B cell (primary cell): ENCODE measurements around the gene ENTREP3. TPM values are rescaled to one million over a fixed set of nuclear protein-coding genes. Genes with fewer than 3 reads are reported as not detected.

Experiments
- ATAC-seq: fragments of 200-7000 bp; cut with Tn5 transposase; one replicate; pipeline ENCODE4 v1.10.0; 2021; ENCODE audit warnings: low read depth, mild to moderate bottlenecking, moderate number of reproducible peaks, moderate library complexity
- CTCF ChIA-PET: fragments of 350-600 bp; sonication (Branson Sonifier 250); formaldehyde crosslinking; loops from one replicate; lab custom pipeline; 2021; ENCODE audit warnings: antibody characterized with exemption, inconsistent platforms; lab: Charles Lee
- POLR2A ChIA-PET: fragments of 350-600 bp; sonication (Branson Sonifier 250); formaldehyde crosslinking; loops from one replicate; lab custom pipeline; 2021; ENCODE audit warnings: antibody characterized with exemption; lab: Charles Lee
- DNase-seq: peaks from one replicate; pipeline ENCODE4 v3.0.0; 2013
- H2AFZ ChIP-seq: 2 replicates; pipeline ENCODE4 v1.6.1; 2012; ENCODE audit warnings: mild to moderate bottlenecking, low read depth, low read length; ENCODE audit not compliant: insufficient read depth, poor library complexity, severe bottlenecking
- H3K27ac ChIP-seq, 2 donors: 1 replicate in 1 of 2; 2 replicates in 1 of 2; pipeline ENCODE4 v1.5.1; 2012 to 2013; ENCODE audit warnings: low read length in 2 of 2, mild to moderate bottlenecking in 2 of 2, moderate library complexity in 1 of 2
- H3K27me3 ChIP-seq, 4 experiments: fragments of 200-600 bp in 1 of 4; sonication (generic) in 1 of 4; replicated peaks in 1 of 4; 1 replicate in 2 of 4; 2 replicates in 2 of 4; pipeline versions ENCODE4 v1.6.1 to v1.7.0; 2013 to 2016; ENCODE audit warnings: low read length in 3 of 4, mild to moderate bottlenecking in 2 of 4, mixed read lengths in 1 of 4, moderate library complexity in 1 of 4; ENCODE audit not compliant: insufficient read depth in 4 of 4, control insufficient read depth in 3 of 4; ENCODE audit errors: control extremely low read depth in 1 of 4
- H3K36me3 ChIP-seq, 2 experiments: replicated peaks in 1 of 2; 1 replicate in 1 of 2; 2 replicates in 1 of 2; pipeline versions ENCODE4 v1.6.1 to v1.7.1; 2013; ENCODE audit warnings: low read length in 1 of 2; ENCODE audit not compliant: insufficient read depth in 2 of 2, control insufficient read depth in 1 of 2; ENCODE audit errors: control extremely low read depth in 1 of 2, extremely low read depth in 1 of 2
- H3K4me1 ChIP-seq, 2 donors: fragments of 200-600 bp in 1 of 2; sonication (generic) in 1 of 2; 1 replicate in 1 of 2; 2 replicates in 1 of 2; pipeline versions ENCODE4 v1.5.1 to v1.6.1; 2013 to 2017; ENCODE audit warnings: low read length in 2 of 2; ENCODE audit not compliant: control insufficient read depth in 2 of 2, insufficient read depth in 2 of 2
- H3K4me2 ChIP-seq: replicated peaks from 2 replicates; pipeline ENCODE3; 2012; ENCODE audit warnings: mild to moderate bottlenecking, low read depth, low read length; ENCODE audit not compliant: poor library complexity, severe bottlenecking
- H3K4me3 ChIP-seq, 5 experiments: fragments of 200-600 bp in 1 of 5; sonication (generic) in 1 of 5; 1 replicate in 3 of 5; 2 replicates in 2 of 5; pipeline versions ENCODE4 v1.5.1 to v1.7.0; 2011 to 2016; ENCODE audit warnings: low read length in 4 of 5, mild to moderate bottlenecking in 4 of 5, low read depth in 2 of 5, control low read depth in 1 of 5, moderate library complexity in 1 of 5; ENCODE audit not compliant: insufficient read depth in 1 of 5; ENCODE audit errors: control extremely low read depth in 1 of 5, extremely low read depth in 1 of 5
- H3K79me2 ChIP-seq: fragments of 200-600 bp; sonication (generic); one replicate; pipeline ENCODE4 v1.6.0; 2016; ENCODE audit warnings: low read length; ENCODE audit not compliant: control insufficient read depth, insufficient read depth
- H3K9ac ChIP-seq: fragments of 200-600 bp; sonication (generic); 2 replicates; pipeline ENCODE4 v1.6.1; 2017; ENCODE audit warnings: mild to moderate bottlenecking, low read length, moderate library complexity
- H3K9me3 ChIP-seq, 3 donors: one replicate each; pipeline versions ENCODE4 v1.6.1 to v1.7.1; 2013; ENCODE audit warnings: low read length in 2 of 3; ENCODE audit not compliant: control insufficient read depth in 2 of 3, insufficient read depth in 1 of 3; ENCODE audit errors: control extremely low read depth in 1 of 3
- H4K20me1 ChIP-seq: 2 replicates; pipeline ENCODE4 v1.6.0; 2012; ENCODE audit warnings: mild to moderate bottlenecking, low read length; ENCODE audit not compliant: insufficient read depth, control insufficient read depth, poor library complexity, severe bottlenecking
- H3K27ac Mint-ChIP-seq: one replicate; pipeline ENCODE4 v1.8.0; 2021; ENCODE audit warnings: mixed read lengths
- H3K27me3 Mint-ChIP-seq: one replicate; pipeline ENCODE4 v1.8.0; 2021; ENCODE audit warnings: mixed read lengths
- H3K4me1 Mint-ChIP-seq: one replicate; pipeline ENCODE4 v1.8.0; 2021; ENCODE audit warnings: mixed read lengths
- H3K4me3 Mint-ChIP-seq: one replicate; pipeline ENCODE4 v1.8.0; 2021; ENCODE audit warnings: mixed read lengths
- H3K9me3 Mint-ChIP-seq: one replicate; pipeline ENCODE4 v1.8.0; 2022; ENCODE audit warnings: mixed read lengths; ENCODE audit not compliant: insufficient read depth
- EZH2 ChIP-seq: IDR thresholded peaks from 2 replicates; pipeline ENCODE4 v1.6.1; 2012; ENCODE audit warnings: borderline replicate concordance, low read depth, mild to moderate bottlenecking, moderate library complexity, low read length; ENCODE audit not compliant: insufficient read depth, poor library complexity, severe bottlenecking
- WGBS: methylation state at CpG from one replicate; pipeline ENCODE4 v1.1.5; 2013; ENCODE audit warnings: missing lambda C conversion rate; ENCODE audit not compliant: insufficient coverage; 5-methylcytosine and 5-hydroxymethylcytosine counted together
- intact Hi-C: fragments of 100-400 bp; cut with micrococcal nuclease; formaldehyde crosslinking; loops from one replicate; pipeline ENCODE4 v1.10.0; 2022
- polyA plus RNA-seq: library from polyadenylated mRNA; depleted of rRNA; stranded (reverse); fragments of >200 nt; gene quantifications from 2 replicates; pipeline ENCODE4 v1.2.3, GENCODE V29; 2012
- total RNA-seq, 2 donors: library from RNA; stranded (reverse); fragments of 120-200 nt in 1 of 2; gene quantifications; 1 replicate in 1 of 2; 2 replicates in 1 of 2; pipeline versions ENCODE4 v1.2.3 to v1.2.4, GENCODE V29; 2013 to 2022
- TF ChIP-seq, protein P1 (sequence below): fragments of 200-600 bp; IDR thresholded peaks from one replicate; pipeline ENCODE4 v1.8.0; 2022; ENCODE audit warnings: antibody characterized with exemption, mild to moderate bottlenecking

Gene ENTREP3
- total and polyA plus RNA-seq, 2 donors (not counting 1 experiment from before 2014, with no cell fraction given) = 7.6 to 15.2 TPM

DNA sequence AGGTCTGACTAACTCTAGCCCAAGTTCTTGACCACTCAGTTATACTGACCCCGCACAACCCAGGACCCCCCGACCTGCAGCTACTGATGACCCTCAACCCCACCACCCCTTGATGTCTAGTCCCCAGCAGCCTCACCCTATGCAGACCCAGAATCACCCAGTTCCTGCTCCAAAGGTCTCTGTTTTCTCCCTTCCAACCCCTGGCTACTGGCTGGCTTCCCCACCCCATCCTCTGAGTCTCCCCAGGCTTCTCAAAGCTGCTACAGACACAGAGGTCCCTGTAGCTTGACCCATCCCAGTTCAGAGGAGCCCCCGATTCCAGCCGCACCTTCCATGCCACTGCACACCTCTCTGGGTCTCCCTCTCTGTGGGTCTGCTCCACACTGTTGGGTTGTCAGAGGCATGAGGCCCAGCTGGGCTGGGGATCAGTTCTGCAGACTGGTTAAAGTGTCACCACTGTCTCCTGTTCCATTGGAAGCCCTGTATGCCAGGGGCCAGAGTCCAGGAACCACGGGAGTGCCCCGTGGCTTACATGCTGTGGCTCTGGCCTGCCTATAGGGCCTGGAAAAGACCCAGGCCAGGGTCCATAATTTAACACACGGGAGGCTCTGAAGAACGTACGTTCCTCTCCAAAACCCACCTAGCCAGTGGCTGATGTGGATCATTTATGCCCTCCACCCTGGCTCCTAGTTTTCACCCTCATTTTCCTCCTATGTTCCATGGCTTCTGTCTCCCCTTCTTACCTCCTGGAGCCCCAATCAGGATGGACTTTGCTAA, 45.5 kb upstream of the ENTREP3 start:
- ChIA-PET POLR2A (no interaction called here), CTCF (interaction anchor here (1.5 kb wide), 1 partner anchor 22 kb away, joined by 4 read pairs; no protein-coding TSS in a partner anchor)
- intact Hi-C loops = no loop called here
- no peaks in the 10 kb centered on the region for H3K9me3 Mint-ChIP-seq
- no peak overlapping the region for H3K4me3 Mint-ChIP-seq
- no peak overlapping the region for H3K4me3 ChIP-seq
- no peak overlapping the region for H3K9ac ChIP-seq
- no peaks in the 10 kb centered on the region for H3K79me2 ChIP-seq
- no peak for TF ChIP-seq EZH2
- no peaks in the 10 kb centered on the region for H3K36me3 ChIP-seq
- 90% methylated on average over 9 of the region's 9 CpGs for WGBS
- H3K4me1 Mint-ChIP-seq = peaks cover 3% of the 10 kb centered on the region
- ATAC-seq (no peak), DNase-seq (no peak)
- no peak overlapping the region for H3K27ac ChIP-seq
- no peak overlapping the region for H3K4me2 ChIP-seq
- H3K27me3 Mint-ChIP-seq = peaks cover 23% of the 10 kb centered on the region
- no peak overlapping the region for H3K27ac Mint-ChIP-seq
- H3K27me3 ChIP-seq = peaks cover 0 to 8% (median 3%) of the 10 kb centered on the region in 4 experiments
- peaks cover 0 to 2% (median 0%) of the 10 kb centered on the region in 3 donors for H3K9me3 ChIP-seq
- H3K4me1 ChIP-seq = peaks cover 0 to under 1% of the 10 kb centered on the region in 2 donors
- H4K20me1 ChIP-seq = no peaks in the 10 kb centered on the region
- H2AFZ ChIP-seq = no peak overlapping the region

DNA sequence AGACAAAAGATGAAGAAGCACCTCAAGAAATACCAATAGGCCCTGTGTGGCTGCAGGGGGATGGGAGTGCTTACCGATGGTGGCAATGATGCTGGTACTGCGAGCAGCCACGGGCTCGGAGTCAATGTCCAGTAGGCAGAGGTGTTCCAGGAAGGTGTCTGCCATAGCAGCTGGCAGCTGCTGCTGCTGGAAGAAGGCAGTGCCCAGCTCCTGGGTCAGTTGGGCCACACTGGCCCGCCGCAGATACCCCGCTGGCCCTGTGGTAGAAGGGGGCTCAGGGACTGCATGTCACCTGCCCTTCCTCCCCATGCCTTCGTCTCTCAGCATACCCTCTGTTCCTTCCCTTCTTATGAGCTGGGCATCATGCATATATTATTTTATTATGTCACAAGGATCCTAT, 44.7 kb upstream of the ENTREP3 start:
- no peak for TF ChIP-seq EZH2
- TF ChIP-seq, protein P1, sequence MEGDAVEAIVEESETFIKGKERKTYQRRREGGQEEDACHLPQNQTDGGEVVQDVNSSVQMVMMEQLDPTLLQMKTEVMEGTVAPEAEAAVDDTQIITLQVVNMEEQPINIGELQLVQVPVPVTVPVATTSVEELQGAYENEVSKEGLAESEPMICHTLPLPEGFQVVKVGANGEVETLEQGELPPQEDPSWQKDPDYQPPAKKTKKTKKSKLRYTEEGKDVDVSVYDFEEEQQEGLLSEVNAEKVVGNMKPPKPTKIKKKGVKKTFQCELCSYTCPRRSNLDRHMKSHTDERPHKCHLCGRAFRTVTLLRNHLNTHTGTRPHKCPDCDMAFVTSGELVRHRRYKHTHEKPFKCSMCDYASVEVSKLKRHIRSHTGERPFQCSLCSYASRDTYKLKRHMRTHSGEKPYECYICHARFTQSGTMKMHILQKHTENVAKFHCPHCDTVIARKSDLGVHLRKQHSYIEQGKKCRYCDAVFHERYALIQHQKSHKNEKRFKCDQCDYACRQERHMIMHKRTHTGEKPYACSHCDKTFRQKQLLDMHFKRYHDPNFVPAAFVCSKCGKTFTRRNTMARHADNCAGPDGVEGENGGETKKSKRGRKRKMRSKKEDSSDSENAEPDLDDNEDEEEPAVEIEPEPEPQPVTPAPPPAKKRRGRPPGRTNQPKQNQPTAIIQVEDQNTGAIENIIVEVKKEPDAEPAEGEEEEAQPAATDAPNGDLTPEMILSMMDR = no peak
- H4K20me1 ChIP-seq = no peaks in the 10 kb centered on the region
- H2AFZ ChIP-seq = no peak overlapping the region
- no peak overlapping the region for H3K4me3 Mint-ChIP-seq
- ATAC-seq (no peak), DNase-seq (no peak)
- no peak overlapping the region for H3K9ac ChIP-seq
- peaks cover 0 to 2% (median 0%) of the 10 kb centered on the region in 3 donors for H3K9me3 ChIP-seq
- H3K27ac Mint-ChIP-seq = no peak overlapping the region
- WGBS = 98% methylated on average over 6 of the region's 8 CpGs
- H3K4me1 Mint-ChIP-seq = peaks cover 6% of the 10 kb centered on the region
- no peaks in the 10 kb centered on the region for H3K36me3 ChIP-seq
- ChIA-PET CTCF (interaction anchor here (1.5 kb wide), 1 partner anchor 22 kb away, joined by 4 read pairs; no protein-coding TSS in a partner anchor), POLR2A (no interaction called here)
- H3K9me3 Mint-ChIP-seq = no peaks in the 10 kb centered on the region
- H3K27me3 Mint-ChIP-seq = peaks cover 26% of the 10 kb centered on the region
- peaks cover 3 to 7% of the 10 kb centered on the region in 2 donors for H3K4me1 ChIP-seq
- intact Hi-C loops = no loop called here
- H3K27me3 ChIP-seq = peaks cover 0 to 15% (median 10%) of the 10 kb centered on the region in 4 experiments
- H3K79me2 ChIP-seq = no peaks in the 10 kb centered on the region
- no peak overlapping the region for H3K4me3 ChIP-seq
- H3K4me2 ChIP-seq = no peak overlapping the region
- no peak overlapping the region for H3K27ac ChIP-seq
